HepG2 (cell line): Measurements from ENCODE around the gene STIP1. TPM values are rescaled to one million over a fixed set of nuclear protein-coding genes. Genes with fewer than 3 reads are reported as not detected.

ENCODE experiments used
- BRF2 ChIP-seq: sonication (generic); formaldehyde crosslinking; IDR thresholded peaks from 2 replicates; pipeline ENCODE4 v1.8.1; 2022; ENCODE audit warnings: mild to moderate bottlenecking, missing genetic modification reagents
- CHCHD3 ChIP-seq: sonication (generic); formaldehyde crosslinking; IDR thresholded peaks from 2 replicates; pipeline ENCODE4 v1.8.0; 2022; ENCODE audit warnings: mild to moderate bottlenecking, missing genetic modification reagents, moderate library complexity
- IRF1 ChIP-seq: sonication (generic); formaldehyde crosslinking; IDR thresholded peaks from 2 replicates; pipeline ENCODE4 v1.4.0; 2020; ENCODE audit warnings: low read depth, mild to moderate bottlenecking, missing genetic modification reagents
- LRRFIP1 ChIP-seq: sonication (generic); formaldehyde crosslinking; conservative IDR thresholded peaks from 2 replicates; pipeline ENCODE4 v1.4.0; 2020; ENCODE audit warnings: missing genetic modification reagents
- PAXIP1 ChIP-seq: sonication (generic); formaldehyde crosslinking; conservative IDR thresholded peaks from 2 replicates; pipeline ENCODE4 v1.4.0; 2020; ENCODE audit warnings: mild to moderate bottlenecking, missing genetic modification reagents, moderate library complexity
- REST ChIP-seq, 2 experiments: IDR thresholded peaks; 2 replicates each; pipeline ENCODE4 v1.6.1; 2011 to 2012; ENCODE audit warnings: low read length in 2 of 2, borderline replicate concordance in 1 of 2, low read depth in 1 of 2, mild to moderate bottlenecking in 1 of 2, moderate library complexity in 1 of 2
- ZFP82 ChIP-seq: sonication (generic); formaldehyde crosslinking; IDR thresholded peaks from 2 replicates; pipeline ENCODE4 v1.5.1; 2020; ENCODE audit warnings: mild to moderate bottlenecking, missing genetic modification reagents, borderline replicate concordance
- ZNF3 ChIP-seq: IDR thresholded peaks from 2 replicates; pipeline ENCODE4 v1.7.0; 2017; ENCODE audit warnings: inconsistent platforms
- ZNF567 ChIP-seq: sonication (generic); formaldehyde crosslinking; IDR thresholded peaks from 2 replicates; pipeline ENCODE4 v1.8.1; 2023; ENCODE audit warnings: mild to moderate bottlenecking, missing genetic modification reagents, borderline replicate concordance
- ZNF687 ChIP-seq: sonication (generic); formaldehyde crosslinking; IDR thresholded peaks from 2 replicates; pipeline ENCODE4 v1.5.1; 2020; ENCODE audit warnings: mild to moderate bottlenecking, missing genetic modification reagents, moderate library complexity
- ZSCAN21 ChIP-seq: sonication (generic); formaldehyde crosslinking; IDR thresholded peaks from 2 replicates; pipeline ENCODE4 v1.8.0; 2022; ENCODE audit warnings: mild to moderate bottlenecking, missing genetic modification reagents, moderate library complexity, borderline replicate concordance
- polyA plus RNA-seq, 8 experiments: library from polyadenylated mRNA; depleted of rRNA in 3 of 8; stranded (reverse) in 7 of 8; unstranded in 1 of 8; fragments of >200 nt; fragmentation: Illumina TruSeq in 4 of 8; extraction: Trizol in 4 of 8; gene quantifications; 2 replicates each; pipeline versions ENCODE4 v1.2.1 to v1.2.3, GENCODE V29; 2011 to 2016; ENCODE audit warnings: low read depth in 4 of 8, missing spikeins in 1 of 8, mixed read lengths in 1 of 8; ENCODE audit not compliant: insufficient read depth in 1 of 8
- total RNA-seq, 5 experiments: library from RNA; depleted of rRNA; stranded (reverse); fragments of >200 nt; fragmentation: Illumina TruSeq; extraction: Trizol; gene quantifications; 2 replicates each; pipeline ENCODE4 v1.2.3, GENCODE V29; 2016; ENCODE audit warnings: low read depth in 1 of 5

STIP1 gene
- total and polyA plus RNA-seq, 2 of the 13 experiments (the other 11 are each of a cell fraction or from before 2014, with no cell fraction given): 81.1 to 217 TPM

GRCh38 chr11:64233913-64234586 lies 48.1 kb downstream of the STIP1 start, which contains the start of gene VEGFB (continued):
- TF ChIP-seq IRF1 (CRISPR knock-in tag): no peak
- TF ChIP-seq ZNF3 (CRISPR knock-in tag): no peak
- TF ChIP-seq ZNF687 (CRISPR knock-in tag): peak; percentile 58
- TF ChIP-seq CHCHD3: no peak
- TF ChIP-seq ZFP82 (CRISPR knock-in tag): no peak
- TF ChIP-seq ZNF567 (CRISPR knock-in tag): no peak
- 0 out of 2 replicates have a peak, but pooled peaks have one; percentile 10 for TF ChIP-seq PAXIP1 (CRISPR knock-in tag)
- TF ChIP-seq REST (IDR thresholded peaks at IDR 0.05; ENCODE audit: borderline replicate concordance in 1 of 2, low read depth in 1 of 2, low read length in 2 of 2): no peak
- no peak for TF ChIP-seq BRF2 (CRISPR knock-in tag)
- no peak for TF ChIP-seq ZSCAN21 (CRISPR knock-in tag)
- TF ChIP-seq LRRFIP1 (CRISPR knock-in tag): no peak
